ENCODE measurements around the gene EXOG.

The EXOG gene

GRCh38 chr3:38496131-38496910 lies at the start of gene EXOG:
Gene EXOG (plus strand): TSS chr3:38496340. CDS start chr3:38496368, 28 bp downstream.
- DNase-seq: peak; percentile 60

GRCh38 chr3:38446812-38447211 lies 49.3 kb upstream of the EXOG start:
- no peak for DNase-seq

GRCh38 chr3:38450853-38451252 lies 45.3 kb upstream of the EXOG start:
- DNase-seq: no peak

GRCh38 chr3:38453075-38453912 lies 42.8 kb upstream of the EXOG start, which contains the start of gene ACVR2B:
Gene ACVR2B (plus strand): TSS chr3:38453890. CDS start chr3:38454323, 433 bp downstream.
- DNase-seq: peak; percentile 33

GRCh38 chr3:38453913-38454177 lies 42.3 kb upstream of the EXOG start:
- DNase-seq: no peak

GRCh38 chr3:38454178-38454883 lies 41.8 kb upstream of the EXOG start:
- no peak for DNase-seq

- peak; percentile 73 for DNase-seq
These were observed 41.1 kb upstream of the EXOG start for GRCh38 chr3:38454884-38455638.

- DNase-seq: no peak
These were observed 40.3 kb upstream of the EXOG start for GRCh38 chr3:38455639-38456430.

GRCh38 chr3:38457111-38458003 lies 38.8 kb upstream of the EXOG start:
- no peak for DNase-seq

GRCh38 chr3:38458796-38459498 lies 37.2 kb upstream of the EXOG start:
- no peak for DNase-seq

GRCh38 chr3:38459499-38460048 lies 36.6 kb upstream of the EXOG start:
- no peak for DNase-seq

GRCh38 chr3:38460377-38461270 lies 35.5 kb upstream of the EXOG start:
- no peak for DNase-seq

GRCh38 chr3:38465588-38466154 lies 30.5 kb upstream of the EXOG start:
- no peak for DNase-seq

- no peak for DNase-seq
These were observed 27.4 kb upstream of the EXOG start for GRCh38 chr3:38468765-38469164.

- no peak for DNase-seq
These were observed 26.3 kb upstream of the EXOG start for GRCh38 chr3:38469852-38470251.

GRCh38 chr3:38471260-38471857 lies 24.8 kb upstream of the EXOG start:
- DNase-seq: no peak

- DNase-seq: no peak
These were observed 23.8 kb upstream of the EXOG start for GRCh38 chr3:38472342-38472741.

GRCh38 chr3:38473229-38473628 lies 22.9 kb upstream of the EXOG start:
- DNase-seq: no peak

All from NCI-H2107 (cell line).